GM21515 (cell line): ENCODE measurements around the gene IAPP.
"Not testable (repeated sequence)": the region's sequence is repeated elsewhere in the genome, so short reads cannot be mapped to it uniquely, and the experiment has no call there.

ENCODE experiments used
- ATAC-seq: cut with Tn5 transposase; IDR thresholded peaks from one replicate; pipeline ENCODE4 v1.9.1; 2021; ENCODE audit not compliant: unreplicated experiment

IAPP gene

DNA sequence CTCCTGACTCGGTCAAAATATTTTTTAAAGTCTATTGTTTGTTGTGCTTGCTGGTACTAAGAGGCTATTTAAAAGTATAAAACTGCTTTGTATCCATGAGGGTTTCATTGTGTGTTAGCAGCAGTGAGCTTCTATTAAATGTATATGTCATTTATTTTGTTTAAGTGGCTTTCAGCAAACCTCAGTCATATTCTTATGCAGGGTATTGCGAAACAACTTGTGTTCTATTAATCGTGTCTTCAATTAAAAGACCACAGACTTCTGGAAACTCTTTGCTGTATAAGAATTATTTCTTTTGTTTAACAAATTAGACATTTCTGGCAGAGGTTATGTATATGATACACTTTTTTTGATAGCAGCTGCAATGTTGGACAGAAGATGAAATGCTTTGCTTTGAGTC lies 6.5 kb downstream of the IAPP start:
- ATAC-seq, result no peak

DNA sequence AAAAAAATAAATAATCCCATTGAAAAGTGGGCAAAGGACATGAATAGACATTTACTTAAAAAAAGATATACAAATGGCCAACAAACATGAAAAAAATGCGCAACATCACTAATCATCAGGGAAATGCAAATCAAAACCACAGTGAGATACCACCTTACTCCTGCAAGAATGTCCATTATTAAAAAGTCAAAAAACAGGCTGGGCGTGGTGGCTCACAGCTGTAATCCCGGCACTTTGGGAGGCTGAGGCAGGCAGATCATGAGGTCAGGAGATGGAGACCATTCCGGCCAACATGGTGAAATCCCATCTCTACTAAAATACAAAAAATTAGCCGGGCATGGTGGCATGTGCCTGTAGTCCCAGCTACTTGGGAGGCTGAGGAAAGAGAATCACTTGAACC lies 8.6 kb downstream of the IAPP start:
- ATAC-seq, result not testable (repeated sequence)

GRCh38 chr12:21384261-21384660 lies 11.6 kb downstream of the IAPP start:
- ATAC-seq, result no peak

GRCh38 chr12:21387174-21387573 lies 14.5 kb downstream of the IAPP start:
- ATAC-seq, result no peak

GRCh38 chr12:21392384-21392783 lies 19.7 kb downstream of the IAPP start:
- ATAC-seq, result no peak

GRCh38 chr12:21394828-21395626 lies 22.3 kb downstream of the IAPP start:
- not testable (repeated sequence) for ATAC-seq

- ATAC-seq, result no peak
Measured at GRCh38 chr12:21413369-21414277, 40.9 kb downstream of the IAPP start.

DNA sequence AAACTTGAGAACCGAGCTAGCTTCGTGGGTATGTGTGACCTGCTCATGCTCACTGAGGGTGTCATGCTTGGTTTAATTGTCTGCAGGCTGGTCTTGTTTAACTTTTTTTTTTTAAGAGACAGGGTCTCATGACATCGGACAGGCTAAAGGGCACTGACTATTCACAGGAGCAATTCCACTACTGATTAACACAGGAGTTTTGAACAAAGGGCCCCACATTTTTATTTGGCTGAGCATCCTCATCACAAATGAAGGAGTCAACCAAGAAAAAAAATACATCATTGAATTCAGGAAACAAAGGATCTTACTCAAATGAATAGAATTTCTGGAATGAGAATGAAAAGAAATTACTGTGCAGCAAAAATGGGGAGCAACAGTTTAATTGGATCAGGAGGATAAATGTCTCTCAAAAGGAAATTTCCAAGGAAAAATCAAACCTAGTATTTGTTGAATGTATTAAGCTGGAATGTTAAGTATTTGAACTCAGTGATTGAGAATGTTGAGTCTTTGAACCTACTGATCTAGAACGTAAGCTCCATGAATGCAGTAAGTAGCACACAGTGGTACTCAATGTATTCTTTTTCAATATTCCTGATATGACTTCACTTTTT lies 43.9 kb downstream of the IAPP start:
- no peak for ATAC-seq

- ATAC-seq, result not testable (repeated sequence)
Measured at GRCh38 chr12:21418398-21418797, 45.7 kb downstream of the IAPP start.

DNA sequence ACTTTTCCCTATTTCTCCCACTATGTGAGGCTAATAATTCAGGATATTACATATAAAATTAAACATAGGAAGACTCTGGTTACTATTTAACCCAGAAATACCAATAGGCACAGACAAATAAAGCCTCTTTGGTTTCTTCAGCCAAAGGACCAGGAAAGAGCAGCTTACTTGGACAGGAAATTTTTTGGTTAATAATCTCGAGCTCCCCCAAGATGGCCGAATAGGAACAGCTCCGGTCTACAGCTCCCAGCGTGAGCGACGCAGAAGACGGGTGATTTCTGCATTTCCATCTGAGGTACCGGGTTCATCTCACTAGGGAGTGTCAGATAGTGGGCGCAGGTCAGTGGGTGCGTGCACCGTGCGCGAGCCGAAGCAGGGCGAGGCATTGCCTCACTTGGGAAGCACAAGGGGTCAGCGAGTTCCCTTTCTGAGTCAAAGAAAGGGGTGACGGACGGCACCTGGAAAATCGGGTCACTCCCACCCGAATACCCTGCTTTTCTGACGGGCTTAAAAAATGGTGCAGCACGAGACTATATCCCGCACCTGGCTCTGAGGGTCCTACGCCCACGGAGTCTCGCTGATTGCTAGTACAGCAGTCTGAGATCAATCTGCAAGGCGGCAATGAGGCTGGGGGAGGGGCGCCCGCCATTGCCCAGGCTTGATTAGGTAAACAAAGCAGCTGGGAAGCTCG lies 46.5 kb downstream of the IAPP start:
- not testable (repeated sequence) for ATAC-seq

GRCh38 chr12:21428241-21428640 lies 55.5 kb downstream of the IAPP start:
- no peak for ATAC-seq
